Heart left ventricle (tissue), 13 donors: Measurements from ENCODE around the gene MAN1C1.

ENCODE experiments used
- POLR2A ChIP-seq, 2 donors: fragments of 450-650 bp; IDR thresholded peaks; one replicate each; pipeline ENCODE4 v1.6.1; 2017; ENCODE audit warnings: antibody characterized with exemption in 2 of 2, mild to moderate bottlenecking in 2 of 2, moderate library complexity in 2 of 2
- TF ChIP-seq, protein P1 (sequence below), 12 donors: fragments of 200-600 bp; sonication (generic) in 4 of 12; IDR thresholded peaks; one replicate each; pipeline versions ENCODE4 v1.5.0 to v1.8.0; 2018 to 2022; ENCODE audit warnings: antibody characterized with exemption in 12 of 12, mild to moderate bottlenecking in 5 of 12
- donor health status: ischemic (EF 13 %, LVEDD 7.1; RV severe dilation, severe dysfunction).
- donor health status: DM: no; HTN: yes; CAD: no.
- donor health status: DM: no; HTN: no; CAD: no.
- donor health status: ischemic (EF 25% LVEDD 6.9; RV normal size, moderate dysfunction).
- donor health status: ischemic (EF 25% LVEDD 5.7; RV mildly dilated, moderate dysfunction).
- donor health status: ischemic (EF 35%, LVEDD 5.7; RV mildly dilated, moderate dysfunction).
- donor health status: nonischemic (EF 11% LVEDD 7.7; RV severe dilation, severe dysfunction).
- donor health status: DM: yes; HTN: yes; CAD: no.
- donor health status: PGD.
- donor health status: ischemic (EF 29% LVEDD 5.4; RV normal size, mild dysfunction).
- donor health status: nonischemic (EF 23%, LVEDD 6.1; RV moderate dilation, normal function).

DNA sequence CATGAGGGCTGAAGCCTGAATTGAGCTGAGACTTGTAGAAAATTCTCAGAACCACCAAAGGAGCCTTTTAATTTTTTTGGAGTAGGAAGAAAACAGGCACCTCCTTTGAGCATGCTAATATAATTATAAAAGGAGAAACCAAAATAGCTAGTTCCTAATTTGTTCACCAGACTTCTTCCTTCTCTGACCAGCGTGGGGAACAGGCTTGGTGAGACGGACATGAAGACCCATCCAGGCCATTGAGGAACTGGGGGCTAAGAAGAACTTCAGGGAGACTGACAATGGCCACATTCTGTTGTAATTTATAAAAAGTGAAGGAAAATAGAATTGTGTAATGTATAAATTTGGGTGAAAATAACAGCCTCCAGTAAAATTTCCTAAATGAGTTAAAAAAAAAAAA is 62.6 kb downstream of the MAN1C1 start:
- TF ChIP-seq, protein P1, sequence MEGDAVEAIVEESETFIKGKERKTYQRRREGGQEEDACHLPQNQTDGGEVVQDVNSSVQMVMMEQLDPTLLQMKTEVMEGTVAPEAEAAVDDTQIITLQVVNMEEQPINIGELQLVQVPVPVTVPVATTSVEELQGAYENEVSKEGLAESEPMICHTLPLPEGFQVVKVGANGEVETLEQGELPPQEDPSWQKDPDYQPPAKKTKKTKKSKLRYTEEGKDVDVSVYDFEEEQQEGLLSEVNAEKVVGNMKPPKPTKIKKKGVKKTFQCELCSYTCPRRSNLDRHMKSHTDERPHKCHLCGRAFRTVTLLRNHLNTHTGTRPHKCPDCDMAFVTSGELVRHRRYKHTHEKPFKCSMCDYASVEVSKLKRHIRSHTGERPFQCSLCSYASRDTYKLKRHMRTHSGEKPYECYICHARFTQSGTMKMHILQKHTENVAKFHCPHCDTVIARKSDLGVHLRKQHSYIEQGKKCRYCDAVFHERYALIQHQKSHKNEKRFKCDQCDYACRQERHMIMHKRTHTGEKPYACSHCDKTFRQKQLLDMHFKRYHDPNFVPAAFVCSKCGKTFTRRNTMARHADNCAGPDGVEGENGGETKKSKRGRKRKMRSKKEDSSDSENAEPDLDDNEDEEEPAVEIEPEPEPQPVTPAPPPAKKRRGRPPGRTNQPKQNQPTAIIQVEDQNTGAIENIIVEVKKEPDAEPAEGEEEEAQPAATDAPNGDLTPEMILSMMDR (IDR thresholded peaks at IDR 0.05), result no peak
- TF ChIP-seq POLR2A (IDR thresholded peaks at IDR 0.05), result no peak
